HepG2 (cell line): Measurements from ENCODE around the gene SMIM28. TPM values are rescaled to one million over a fixed set of nuclear protein-coding genes. Genes with fewer than 3 reads are reported as not detected.

Experiments
- REXO4 ChIP-seq: sonication (generic); formaldehyde crosslinking; IDR thresholded peaks from 2 replicates; pipeline ENCODE4 v1.8.0; 2022; ENCODE audit warnings: missing genetic modification reagents, mild to moderate bottlenecking, borderline replicate concordance
- SNAI1 ChIP-seq: sonication (generic); formaldehyde crosslinking; IDR thresholded peaks from 2 replicates; pipeline ENCODE4 v1.5.0; 2020; ENCODE audit warnings: mild to moderate bottlenecking, missing genetic modification reagents, borderline replicate concordance
- SUZ12 ChIP-seq: fragments of 150-350 bp; IDR thresholded peaks from 2 replicates; pipeline ENCODE4 v1.6.1; 2014; ENCODE audit warnings: low read depth, low read length
- ZNF24 ChIP-seq: fragments of 450-650 bp; IDR thresholded peaks from 2 replicates; pipeline ENCODE4 v1.6.1; 2017; ENCODE audit warnings: antibody characterized with exemption, mild to moderate bottlenecking
- ZSCAN31 ChIP-seq: sonication (generic); formaldehyde crosslinking; IDR thresholded peaks from 2 replicates; pipeline ENCODE4 v1.5.0; 2020; ENCODE audit warnings: low read depth, mild to moderate bottlenecking, missing genetic modification reagents
- polyA plus RNA-seq, 8 experiments: library from polyadenylated mRNA; depleted of rRNA in 3 of 8; stranded (reverse) in 7 of 8; unstranded in 1 of 8; fragments of >200 nt; fragmentation: Illumina TruSeq in 4 of 8; extraction: Trizol in 4 of 8; gene quantifications; 2 replicates each; pipeline versions ENCODE4 v1.2.1 to v1.2.3, GENCODE V29; 2011 to 2016; ENCODE audit warnings: low read depth in 4 of 8, missing spikeins in 1 of 8, mixed read lengths in 1 of 8; ENCODE audit not compliant: insufficient read depth in 1 of 8
- total RNA-seq, 5 experiments: library from RNA; depleted of rRNA; stranded (reverse); fragments of >200 nt; fragmentation: Illumina TruSeq; extraction: Trizol; gene quantifications; 2 replicates each; pipeline ENCODE4 v1.2.3, GENCODE V29; 2016; ENCODE audit warnings: low read depth in 1 of 5
- TF ChIP-seq, protein P1 (sequence below): sonication (generic); formaldehyde crosslinking; IDR thresholded peaks from 2 replicates; pipeline ENCODE4 v1.5.0; 2020; ENCODE audit warnings: mild to moderate bottlenecking, missing genetic modification reagents, moderate library complexity
- TF ChIP-seq, protein P2 (sequence below): sonication (generic); formaldehyde crosslinking; IDR thresholded peaks from 2 replicates; pipeline ENCODE4 v1.8.1; 2023; ENCODE audit warnings: mild to moderate bottlenecking, missing genetic modification reagents
- TF ChIP-seq, protein P3 (sequence below): sonication (generic); formaldehyde crosslinking; IDR thresholded peaks from 2 replicates; pipeline ENCODE4 v1.9.0; 2021; ENCODE audit warnings: missing genetic modification reagents, borderline replicate concordance
- TF ChIP-seq, protein P4 (sequence below): IDR thresholded peaks from 2 replicates; pipeline ENCODE4 v1.6.1; 2016; ENCODE audit warnings: low read depth, missing genetic modification reagents, missing compliant biosample characterization
- TF ChIP-seq, protein P5 (sequence below): sonication (generic); formaldehyde crosslinking; IDR thresholded peaks from 2 replicates; pipeline ENCODE4 v1.4.0; 2020; ENCODE audit warnings: mild to moderate bottlenecking, missing genetic modification reagents, borderline replicate concordance

Gene SMIM28
- total and polyA plus RNA-seq, 2 of the 13 experiments (the other 11 are each of a cell fraction or from before 2014, with no cell fraction given), result not detected

- TF ChIP-seq, protein P1, sequence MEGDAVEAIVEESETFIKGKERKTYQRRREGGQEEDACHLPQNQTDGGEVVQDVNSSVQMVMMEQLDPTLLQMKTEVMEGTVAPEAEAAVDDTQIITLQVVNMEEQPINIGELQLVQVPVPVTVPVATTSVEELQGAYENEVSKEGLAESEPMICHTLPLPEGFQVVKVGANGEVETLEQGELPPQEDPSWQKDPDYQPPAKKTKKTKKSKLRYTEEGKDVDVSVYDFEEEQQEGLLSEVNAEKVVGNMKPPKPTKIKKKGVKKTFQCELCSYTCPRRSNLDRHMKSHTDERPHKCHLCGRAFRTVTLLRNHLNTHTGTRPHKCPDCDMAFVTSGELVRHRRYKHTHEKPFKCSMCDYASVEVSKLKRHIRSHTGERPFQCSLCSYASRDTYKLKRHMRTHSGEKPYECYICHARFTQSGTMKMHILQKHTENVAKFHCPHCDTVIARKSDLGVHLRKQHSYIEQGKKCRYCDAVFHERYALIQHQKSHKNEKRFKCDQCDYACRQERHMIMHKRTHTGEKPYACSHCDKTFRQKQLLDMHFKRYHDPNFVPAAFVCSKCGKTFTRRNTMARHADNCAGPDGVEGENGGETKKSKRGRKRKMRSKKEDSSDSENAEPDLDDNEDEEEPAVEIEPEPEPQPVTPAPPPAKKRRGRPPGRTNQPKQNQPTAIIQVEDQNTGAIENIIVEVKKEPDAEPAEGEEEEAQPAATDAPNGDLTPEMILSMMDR (CRISPR knock-in tag), result peak; percentile 86
- TF ChIP-seq SNAI1 (no peak), REXO4 (CRISPR knock-in tag) (no peak), SUZ12 (no peak), ZNF24 (no peak), ZSCAN31 (CRISPR knock-in tag) (peak; percentile 99)
- TF ChIP-seq, protein P2, sequence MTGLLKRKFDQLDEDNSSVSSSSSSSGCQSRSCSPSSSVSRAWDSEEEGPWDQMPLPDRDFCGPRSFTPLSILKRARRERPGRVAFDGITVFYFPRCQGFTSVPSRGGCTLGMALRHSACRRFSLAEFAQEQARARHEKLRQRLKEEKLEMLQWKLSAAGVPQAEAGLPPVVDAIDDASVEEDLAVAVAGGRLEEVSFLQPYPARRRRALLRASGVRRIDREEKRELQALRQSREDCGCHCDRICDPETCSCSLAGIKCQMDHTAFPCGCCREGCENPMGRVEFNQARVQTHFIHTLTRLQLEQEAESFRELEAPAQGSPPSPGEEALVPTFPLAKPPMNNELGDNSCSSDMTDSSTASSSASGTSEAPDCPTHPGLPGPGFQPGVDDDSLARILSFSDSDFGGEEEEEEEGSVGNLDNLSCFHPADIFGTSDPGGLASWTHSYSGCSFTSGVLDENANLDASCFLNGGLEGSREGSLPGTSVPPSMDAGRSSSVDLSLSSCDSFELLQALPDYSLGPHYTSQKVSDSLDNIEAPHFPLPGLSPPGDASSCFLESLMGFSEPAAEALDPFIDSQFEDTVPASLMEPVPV (CRISPR knock-in tag), result peak; percentile 95
- TF ChIP-seq, protein P3, sequence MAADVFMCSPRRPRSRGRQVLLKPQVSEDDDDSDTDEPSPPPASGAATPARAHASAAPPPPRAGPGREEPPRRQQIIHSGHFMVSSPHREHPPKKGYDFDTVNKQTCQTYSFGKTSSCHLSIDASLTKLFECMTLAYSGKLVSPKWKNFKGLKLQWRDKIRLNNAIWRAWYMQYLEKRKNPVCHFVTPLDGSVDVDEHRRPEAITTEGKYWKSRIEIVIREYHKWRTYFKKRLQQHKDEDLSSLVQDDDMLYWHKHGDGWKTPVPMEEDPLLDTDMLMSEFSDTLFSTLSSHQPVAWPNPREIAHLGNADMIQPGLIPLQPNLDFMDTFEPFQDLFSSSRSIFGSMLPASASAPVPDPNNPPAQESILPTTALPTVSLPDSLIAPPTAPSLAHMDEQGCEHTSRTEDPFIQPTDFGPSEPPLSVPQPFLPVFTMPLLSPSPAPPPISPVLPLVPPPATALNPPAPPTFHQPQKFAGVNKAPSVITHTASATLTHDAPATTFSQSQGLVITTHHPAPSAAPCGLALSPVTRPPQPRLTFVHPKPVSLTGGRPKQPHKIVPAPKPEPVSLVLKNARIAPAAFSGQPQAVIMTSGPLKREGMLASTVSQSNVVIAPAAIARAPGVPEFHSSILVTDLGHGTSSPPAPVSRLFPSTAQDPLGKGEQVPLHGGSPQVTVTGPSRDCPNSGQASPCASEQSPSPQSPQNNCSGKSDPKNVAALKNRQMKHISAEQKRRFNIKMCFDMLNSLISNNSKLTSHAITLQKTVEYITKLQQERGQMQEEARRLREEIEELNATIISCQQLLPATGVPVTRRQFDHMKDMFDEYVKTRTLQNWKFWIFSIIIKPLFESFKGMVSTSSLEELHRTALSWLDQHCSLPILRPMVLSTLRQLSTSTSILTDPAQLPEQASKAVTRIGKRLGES (CRISPR knock-in tag), result no peak; the same call in 1 of the 2 replicates
- TF ChIP-seq, protein P4, sequence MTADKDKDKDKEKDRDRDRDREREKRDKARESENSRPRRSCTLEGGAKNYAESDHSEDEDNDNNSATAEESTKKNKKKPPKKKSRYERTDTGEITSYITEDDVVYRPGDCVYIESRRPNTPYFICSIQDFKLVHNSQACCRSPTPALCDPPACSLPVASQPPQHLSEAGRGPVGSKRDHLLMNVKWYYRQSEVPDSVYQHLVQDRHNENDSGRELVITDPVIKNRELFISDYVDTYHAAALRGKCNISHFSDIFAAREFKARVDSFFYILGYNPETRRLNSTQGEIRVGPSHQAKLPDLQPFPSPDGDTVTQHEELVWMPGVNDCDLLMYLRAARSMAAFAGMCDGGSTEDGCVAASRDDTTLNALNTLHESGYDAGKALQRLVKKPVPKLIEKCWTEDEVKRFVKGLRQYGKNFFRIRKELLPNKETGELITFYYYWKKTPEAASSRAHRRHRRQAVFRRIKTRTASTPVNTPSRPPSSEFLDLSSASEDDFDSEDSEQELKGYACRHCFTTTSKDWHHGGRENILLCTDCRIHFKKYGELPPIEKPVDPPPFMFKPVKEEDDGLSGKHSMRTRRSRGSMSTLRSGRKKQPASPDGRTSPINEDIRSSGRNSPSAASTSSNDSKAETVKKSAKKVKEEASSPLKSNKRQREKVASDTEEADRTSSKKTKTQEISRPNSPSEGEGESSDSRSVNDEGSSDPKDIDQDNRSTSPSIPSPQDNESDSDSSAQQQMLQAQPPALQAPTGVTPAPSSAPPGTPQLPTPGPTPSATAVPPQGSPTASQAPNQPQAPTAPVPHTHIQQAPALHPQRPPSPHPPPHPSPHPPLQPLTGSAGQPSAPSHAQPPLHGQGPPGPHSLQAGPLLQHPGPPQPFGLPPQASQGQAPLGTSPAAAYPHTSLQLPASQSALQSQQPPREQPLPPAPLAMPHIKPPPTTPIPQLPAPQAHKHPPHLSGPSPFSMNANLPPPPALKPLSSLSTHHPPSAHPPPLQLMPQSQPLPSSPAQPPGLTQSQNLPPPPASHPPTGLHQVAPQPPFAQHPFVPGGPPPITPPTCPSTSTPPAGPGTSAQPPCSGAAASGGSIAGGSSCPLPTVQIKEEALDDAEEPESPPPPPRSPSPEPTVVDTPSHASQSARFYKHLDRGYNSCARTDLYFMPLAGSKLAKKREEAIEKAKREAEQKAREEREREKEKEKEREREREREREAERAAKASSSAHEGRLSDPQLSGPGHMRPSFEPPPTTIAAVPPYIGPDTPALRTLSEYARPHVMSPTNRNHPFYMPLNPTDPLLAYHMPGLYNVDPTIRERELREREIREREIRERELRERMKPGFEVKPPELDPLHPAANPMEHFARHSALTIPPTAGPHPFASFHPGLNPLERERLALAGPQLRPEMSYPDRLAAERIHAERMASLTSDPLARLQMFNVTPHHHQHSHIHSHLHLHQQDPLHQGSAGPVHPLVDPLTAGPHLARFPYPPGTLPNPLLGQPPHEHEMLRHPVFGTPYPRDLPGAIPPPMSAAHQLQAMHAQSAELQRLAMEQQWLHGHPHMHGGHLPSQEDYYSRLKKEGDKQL (CRISPR knock-in tag), result 0 out of 2 replicates have a peak, but pooled peaks have one; percentile 41
- TF ChIP-seq, protein P5, sequence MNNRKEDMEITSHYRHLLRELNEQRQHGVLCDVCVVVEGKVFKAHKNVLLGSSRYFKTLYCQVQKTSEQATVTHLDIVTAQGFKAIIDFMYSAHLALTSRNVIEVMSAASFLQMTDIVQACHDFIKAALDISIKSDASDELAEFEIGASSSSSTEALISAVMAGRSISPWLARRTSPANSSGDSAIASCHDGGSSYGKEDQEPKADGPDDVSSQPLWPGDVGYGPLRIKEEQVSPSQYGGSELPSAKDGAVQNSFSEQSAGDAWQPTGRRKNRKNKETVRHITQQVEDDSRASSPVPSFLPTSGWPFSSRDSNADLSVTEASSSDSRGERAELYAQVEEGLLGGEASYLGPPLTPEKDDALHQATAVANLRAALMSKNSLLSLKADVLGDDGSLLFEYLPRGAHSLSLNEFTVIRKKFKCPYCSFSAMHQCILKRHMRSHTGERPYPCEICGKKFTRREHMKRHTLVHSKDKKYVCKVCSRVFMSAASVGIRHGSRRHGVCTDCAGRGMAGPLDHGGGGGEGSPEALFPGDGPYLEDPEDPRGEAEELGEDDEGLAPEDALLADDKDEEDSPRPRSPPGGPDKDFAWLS (CRISPR knock-in tag), result no peak
Observed at GRCh38 chr6:138403801-138404665, 26.3 kb downstream of the SMIM28 start, which contains the start of gene HEBP2 (continued).
